Neuron (in vitro differentiated cells): ENCODE data around the gene NALCN.

Source experiments
- H2AFZ ChIP-seq: one replicate; pipeline ENCODE4 v1.6.1; 2013; ENCODE audit warnings: low read depth, mild to moderate bottlenecking, inconsistent platforms, low read length, moderate library complexity
- H3K27me3 ChIP-seq: one replicate; pipeline ENCODE4 v1.6.1; 2013; ENCODE audit warnings: low read length; ENCODE audit not compliant: insufficient read depth
- H3K36me3 ChIP-seq: one replicate; pipeline ENCODE4 v1.6.1; 2013; ENCODE audit warnings: low read length; ENCODE audit not compliant: insufficient read depth
- H3K4me1 ChIP-seq: one replicate; pipeline ENCODE4 v1.6.1; 2013; ENCODE audit warnings: low read length; ENCODE audit not compliant: insufficient read depth
- H3K4me3 ChIP-seq: 2 replicates; pipeline ENCODE4 v1.5.1; 2013; ENCODE audit warnings: mild to moderate bottlenecking, low read length, moderate library complexity
- H3K9me3 ChIP-seq: one replicate; pipeline ENCODE4 v1.6.1; 2013; ENCODE audit warnings: low read length

The NALCN gene

DNA sequence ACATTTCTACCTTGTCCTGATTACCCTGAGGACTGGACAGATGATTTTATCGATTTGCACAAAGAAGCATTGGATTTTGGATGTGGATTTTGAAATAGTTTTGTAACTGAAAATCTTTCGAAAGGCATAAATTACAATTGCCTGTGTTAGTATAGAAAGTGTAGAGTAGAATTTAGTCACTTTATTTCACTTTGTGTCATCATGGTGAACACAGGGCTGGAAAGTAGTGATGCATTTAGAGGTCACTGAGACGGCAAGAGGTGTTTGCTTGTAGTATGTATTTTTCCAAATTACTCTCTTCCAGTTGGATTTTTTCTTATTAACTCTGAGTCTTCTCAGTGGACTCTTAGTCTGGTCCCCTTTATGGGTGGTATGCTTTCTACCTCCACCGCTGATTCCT, 326.0 kb downstream of the NALCN start:
- H3K9me3 ChIP-seq, result no peaks in the 10 kb centered on the region
- H3K4me1 ChIP-seq, result no peaks in the 10 kb centered on the region
- no peak overlapping the region for H3K4me3 ChIP-seq
- H3K27me3 ChIP-seq, result no peaks in the 10 kb centered on the region
- no peaks in the 10 kb centered on the region for H3K36me3 ChIP-seq
- H2AFZ ChIP-seq, result no peak overlapping the region

DNA sequence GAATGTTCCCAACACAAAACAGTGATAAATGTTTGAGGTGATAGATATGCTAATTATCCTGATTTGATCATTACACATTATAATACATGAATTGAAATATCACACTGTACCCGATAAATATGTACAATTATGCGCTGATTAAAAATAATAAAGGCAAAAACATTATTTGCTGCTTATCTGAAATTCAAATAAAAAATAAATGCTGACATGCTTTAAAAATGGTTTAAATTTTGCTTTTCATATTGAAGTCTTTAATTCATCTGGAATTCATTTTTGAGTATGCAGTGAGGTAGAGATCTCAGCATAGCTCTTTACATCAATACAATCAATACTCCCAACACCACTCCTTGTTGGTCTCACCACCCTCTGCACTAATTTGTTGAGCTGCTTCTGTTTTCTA, 330.8 kb downstream of the NALCN start:
- no peaks in the 10 kb centered on the region for H3K4me1 ChIP-seq
- no peak overlapping the region for H3K4me3 ChIP-seq
- no peaks in the 10 kb centered on the region for H3K36me3 ChIP-seq
- H3K9me3 ChIP-seq, result no peaks in the 10 kb centered on the region
- H3K27me3 ChIP-seq, result no peaks in the 10 kb centered on the region
- no peak overlapping the region for H2AFZ ChIP-seq

DNA sequence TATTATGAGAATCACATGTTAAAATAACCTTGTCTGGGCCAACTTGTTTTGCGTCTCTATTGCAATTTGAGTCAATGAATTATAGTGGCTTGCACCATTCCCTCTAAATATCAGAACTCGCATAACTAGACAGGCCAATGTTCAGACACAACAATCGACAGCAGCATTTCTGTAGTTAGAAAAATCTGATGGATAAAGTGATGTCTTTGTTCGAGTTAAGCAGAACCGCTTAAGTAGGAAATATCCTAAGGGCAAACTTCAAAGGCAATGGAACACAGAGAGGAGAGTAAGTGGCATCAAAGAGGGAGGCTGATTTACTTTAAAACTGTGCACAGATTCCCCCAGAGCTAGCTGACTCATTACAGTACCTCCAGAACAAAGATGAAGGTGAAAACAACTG, 333.9 kb downstream of the NALCN start:
- no peak overlapping the region for H3K4me3 ChIP-seq
- no peak overlapping the region for H2AFZ ChIP-seq
- no peaks in the 10 kb centered on the region for H3K4me1 ChIP-seq
- peaks cover 3% of the 10 kb centered on the region for H3K9me3 ChIP-seq
- H3K27me3 ChIP-seq, result no peaks in the 10 kb centered on the region
- H3K36me3 ChIP-seq, result no peaks in the 10 kb centered on the region

GRCh38 chr13:101080616-101081015, 335.7 kb downstream of the NALCN start:
- no peak overlapping the region for H2AFZ ChIP-seq
- H3K9me3 ChIP-seq, result peaks cover 3% of the 10 kb centered on the region
- H3K36me3 ChIP-seq, result no peaks in the 10 kb centered on the region

GRCh38 chr13:101065329-101065728, 351.0 kb downstream of the NALCN start:
- Histone ChIP-seq H3K36me3 (no peaks in the 10 kb centered on the region), H3K9me3 (no peaks in the 10 kb centered on the region), H3K4me1 (no peaks in the 10 kb centered on the region), H3K27me3 (no peaks in the 10 kb centered on the region), H2AFZ (no peak overlapping the region), H3K4me3 (no peak overlapping the region)

More at GRCh38 chr13:101080616-101081015, 335.7 kb downstream of the NALCN start:
- H3K4me1 ChIP-seq, result no peaks in the 10 kb centered on the region
- no peaks in the 10 kb centered on the region for H3K27me3 ChIP-seq
- no peak overlapping the region for H3K4me3 ChIP-seq

GRCh38 chr13:101059793-101060192, 356.5 kb downstream of the NALCN start:
- no peaks in the 10 kb centered on the region for H3K9me3 ChIP-seq
- H3K4me3 ChIP-seq, result no peak overlapping the region
- H3K36me3 ChIP-seq, result no peaks in the 10 kb centered on the region
- H2AFZ ChIP-seq, result no peak overlapping the region
- H3K27me3 ChIP-seq, result no peaks in the 10 kb centered on the region
- peaks cover 5% of the 10 kb centered on the region for H3K4me1 ChIP-seq

GRCh38 chr13:101058841-101059240, 357.5 kb downstream of the NALCN start:
- Histone ChIP-seq H2AFZ (no peak overlapping the region), H3K4me1 (peaks cover 11% of the 10 kb centered on the region), H3K4me3 (no peak overlapping the region), H3K9me3 (no peaks in the 10 kb centered on the region), H3K36me3 (no peaks in the 10 kb centered on the region), H3K27me3 (no peaks in the 10 kb centered on the region)

DNA sequence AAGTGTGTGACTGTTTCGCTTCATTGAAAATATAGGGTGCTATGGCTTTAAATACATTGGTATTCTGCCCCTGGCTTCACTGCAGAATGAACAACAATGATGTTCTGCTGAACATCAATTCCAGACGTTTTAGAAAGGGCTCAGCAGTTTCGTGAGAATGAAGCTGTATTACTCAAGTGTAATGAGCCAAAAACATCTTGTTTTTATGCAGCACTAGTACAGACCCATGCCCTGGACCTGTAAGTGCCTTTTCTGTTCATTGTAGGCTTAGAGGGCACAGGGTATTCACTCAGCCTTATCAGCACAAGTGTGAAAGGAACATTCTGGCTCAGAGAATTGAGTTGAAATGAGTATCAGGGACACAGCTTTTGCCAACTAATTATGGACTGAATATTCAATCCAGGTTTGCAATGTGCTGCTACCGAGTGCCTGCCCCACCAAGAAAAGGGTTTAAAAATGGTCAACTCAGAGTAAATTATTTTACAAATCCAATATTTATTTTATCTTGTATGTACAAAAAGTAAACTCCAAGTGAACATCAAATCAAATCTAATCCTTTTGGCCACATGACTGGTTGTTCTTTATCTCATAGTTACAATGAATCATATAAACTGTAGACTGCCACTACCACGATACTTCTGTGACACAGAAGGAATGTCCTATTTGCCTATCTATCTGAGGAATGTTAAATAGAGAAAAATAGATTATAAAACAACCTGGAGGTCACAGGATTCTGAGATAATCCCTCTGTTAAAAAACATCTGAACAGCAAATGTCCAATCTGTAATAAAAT, 362.8 kb downstream of the NALCN start:
- peak overlapping the region; percentile 30 for H2AFZ ChIP-seq
- no peak overlapping the region for H3K4me3 ChIP-seq
- H3K9me3 ChIP-seq, result peaks cover 2% of the 10 kb centered on the region
- H3K4me1 ChIP-seq, result peaks cover 20% of the 10 kb centered on the region
- H3K36me3 ChIP-seq, result no peaks in the 10 kb centered on the region
- no peaks in the 10 kb centered on the region for H3K27me3 ChIP-seq

DNA sequence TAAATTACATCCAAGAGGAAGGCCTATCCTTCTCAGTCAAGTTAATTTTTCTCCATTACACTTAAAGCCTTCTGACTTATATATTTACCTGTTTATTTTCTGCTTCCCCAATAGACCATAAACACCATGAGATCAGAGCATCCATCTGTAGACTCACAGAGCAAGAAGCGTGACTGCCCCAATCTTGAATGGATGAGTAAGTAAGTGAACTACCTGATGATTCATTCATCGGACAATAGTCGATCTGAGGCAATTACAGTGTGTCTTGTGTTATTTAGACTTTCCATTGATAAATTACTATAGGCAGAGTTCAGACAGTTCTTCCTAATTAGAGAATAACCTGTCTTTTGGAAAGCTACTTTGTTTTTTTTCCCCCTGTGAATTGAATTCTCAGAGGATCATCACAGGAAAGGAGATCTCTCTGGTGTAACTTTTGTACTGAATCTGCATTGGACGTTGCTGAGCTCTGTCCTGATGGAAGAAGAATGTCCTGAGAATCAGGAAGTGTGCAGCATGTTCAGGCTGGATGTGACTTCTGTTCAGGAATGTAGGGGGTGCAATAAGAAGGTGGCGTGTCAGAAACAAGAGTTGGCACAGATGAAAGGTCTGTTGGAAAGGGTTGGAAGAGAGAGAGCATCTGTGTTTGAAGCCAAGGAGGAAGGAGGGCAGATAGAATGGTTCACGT, 367.0 kb downstream of the NALCN start:
- H2AFZ ChIP-seq, result no peak overlapping the region
- H3K36me3 ChIP-seq, result no peaks in the 10 kb centered on the region
- H3K9me3 ChIP-seq, result peaks cover 4% of the 10 kb centered on the region
- H3K4me1 ChIP-seq, result peaks cover 18% of the 10 kb centered on the region
- H3K4me3 ChIP-seq, result no peak overlapping the region
- no peaks in the 10 kb centered on the region for H3K27me3 ChIP-seq

GRCh38 chr13:101036546-101036945, 379.8 kb downstream of the NALCN start:
- H3K9me3 ChIP-seq, result no peaks in the 10 kb centered on the region
- no peaks in the 10 kb centered on the region for H3K27me3 ChIP-seq
- no peaks in the 10 kb centered on the region for H3K4me1 ChIP-seq
- no peaks in the 10 kb centered on the region for H3K36me3 ChIP-seq
- no peak overlapping the region for H2AFZ ChIP-seq
- no peak overlapping the region for H3K4me3 ChIP-seq

DNA sequence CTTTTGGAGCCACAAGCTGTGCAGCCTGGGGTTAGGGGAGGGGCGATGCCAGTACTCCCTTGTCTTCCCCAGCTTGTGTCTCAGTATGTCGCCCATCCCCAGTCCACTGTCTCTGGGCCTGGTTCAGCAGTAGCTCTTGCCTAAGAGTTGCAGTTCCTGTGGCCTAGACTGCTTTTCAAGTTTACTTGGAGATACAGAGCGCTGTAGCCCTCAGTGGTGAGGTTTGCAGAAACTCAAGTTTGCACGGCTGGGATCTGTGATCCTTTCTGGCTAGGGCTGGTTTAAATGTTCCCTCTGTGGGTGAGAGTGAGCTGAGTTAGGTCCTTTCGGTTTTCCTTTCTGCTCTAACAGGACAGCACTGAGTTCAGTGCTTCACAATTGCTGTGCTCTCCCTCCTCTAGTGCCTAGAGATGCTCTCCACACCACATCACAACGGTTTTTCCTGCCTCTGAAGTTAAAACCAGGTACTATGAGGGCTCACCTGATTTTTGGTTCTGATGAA, 381.1 kb downstream of the NALCN start:
- Histone ChIP-seq H3K9me3 (no peaks in the 10 kb centered on the region), H3K36me3 (no peaks in the 10 kb centered on the region), H3K4me3 (no peak overlapping the region), H2AFZ (no peak overlapping the region), H3K4me1 (no peaks in the 10 kb centered on the region), H3K27me3 (no peaks in the 10 kb centered on the region)

DNA sequence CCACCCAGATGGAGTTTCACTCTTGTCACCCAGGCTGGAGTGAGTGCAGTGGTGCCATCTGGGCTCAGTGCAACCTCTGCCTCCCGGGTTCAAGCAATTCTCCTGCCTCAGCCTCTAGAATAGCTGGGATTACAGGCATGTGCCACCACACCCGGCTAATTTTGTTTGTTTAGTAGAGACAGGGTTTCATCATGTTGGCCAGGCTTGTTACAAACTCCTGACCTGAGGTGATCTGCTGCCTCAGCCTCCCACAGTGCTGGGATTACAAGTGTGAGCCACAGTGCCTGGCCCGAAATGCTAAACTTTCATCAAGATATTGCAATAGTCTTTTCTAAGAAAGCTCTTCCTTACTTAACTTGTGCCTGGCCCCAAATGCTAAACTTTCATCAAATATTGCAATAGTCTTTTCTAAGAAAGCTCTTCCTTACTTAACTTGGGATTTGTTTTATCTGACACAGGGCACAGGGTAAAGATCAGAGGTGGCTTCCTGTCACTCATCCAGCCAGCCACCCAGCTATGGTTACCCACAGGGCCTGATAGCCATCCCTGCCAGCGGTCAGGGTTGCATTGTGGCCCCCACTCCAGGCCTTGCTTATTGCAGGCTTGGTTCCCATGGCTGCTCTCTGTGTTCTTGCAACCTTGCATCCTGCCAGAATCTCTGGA, 389.4 kb downstream of the NALCN start:
- H2AFZ ChIP-seq, result no peak overlapping the region
- no peak overlapping the region for H3K4me3 ChIP-seq
- H3K9me3 ChIP-seq, result no peaks in the 10 kb centered on the region
- no peaks in the 10 kb centered on the region for H3K27me3 ChIP-seq
- H3K4me1 ChIP-seq, result peaks cover 8% of the 10 kb centered on the region
- no peaks in the 10 kb centered on the region for H3K36me3 ChIP-seq

- Histone ChIP-seq H3K27me3 (no peaks in the 10 kb centered on the region), H2AFZ (no peak overlapping the region), H3K4me1 (peaks cover 8% of the 10 kb centered on the region), H3K9me3 (no peaks in the 10 kb centered on the region), H3K36me3 (no peaks in the 10 kb centered on the region), H3K4me3 (no peak overlapping the region)
Observed at GRCh38 chr13:101026328-101026727, 390.0 kb downstream of the NALCN start.
